GM12891 (cell line): ENCODE data around the gene PTCD1. TPM values are rescaled to one million over a fixed set of nuclear protein-coding genes. Genes with fewer than 3 reads are reported as not detected.

Experiments used
- DNase-seq: peaks from one replicate; pipeline ENCODE4 v3.0.0; 2011; ENCODE audit warnings: low spot score; ENCODE audit not compliant: insufficient read length
- FAIRE-seq: peaks from 2 replicates; lab custom pipeline; 2011; peaks lifted over from hg19 to GRCh38; lab: Jason Lieb, UNC
- PAX5 ChIP-seq: IDR thresholded peaks from 2 replicates; pipeline ENCODE4 v1.6.1; 2011; ENCODE audit warnings: low read length, moderate library complexity, mild to moderate bottlenecking; ENCODE audit not compliant: insufficient read depth, severe bottlenecking
- POLR2A ChIP-seq: IDR thresholded peaks from 2 replicates; pipeline ENCODE4 v1.6.1; 2011; ENCODE audit warnings: low read depth, low read length, control low read depth
- POLR2AphosphoS5 ChIP-seq: IDR thresholded peaks from 2 replicates; pipeline ENCODE4 v1.6.1; 2011; ENCODE audit warnings: low read depth, low read length, control low read depth
- POU2F2 ChIP-seq: IDR thresholded peaks from 2 replicates; pipeline ENCODE4 v1.6.1; 2011; ENCODE audit warnings: low read depth, mild to moderate bottlenecking, control low read depth, low read length, moderate library complexity
- SPI1 ChIP-seq: IDR thresholded peaks from 2 replicates; pipeline ENCODE4 v1.6.1; 2011; ENCODE audit warnings: low read depth, low read length, control low read depth
- TAF1 ChIP-seq: IDR thresholded peaks from 2 replicates; pipeline ENCODE4 v1.6.1; 2011; ENCODE audit warnings: low read depth, low read length, control low read depth
- polyA plus RNA-seq: library from polyadenylated mRNA; unstranded; fragments of >200 nt; gene quantifications from one replicate; pipeline ENCODE4 v1.2.1, GENCODE V29; 2012; ENCODE audit warnings: low read depth, missing spikeins, inconsistent platforms; ENCODE audit not compliant: missing spikeins

The PTCD1 gene, protein sequence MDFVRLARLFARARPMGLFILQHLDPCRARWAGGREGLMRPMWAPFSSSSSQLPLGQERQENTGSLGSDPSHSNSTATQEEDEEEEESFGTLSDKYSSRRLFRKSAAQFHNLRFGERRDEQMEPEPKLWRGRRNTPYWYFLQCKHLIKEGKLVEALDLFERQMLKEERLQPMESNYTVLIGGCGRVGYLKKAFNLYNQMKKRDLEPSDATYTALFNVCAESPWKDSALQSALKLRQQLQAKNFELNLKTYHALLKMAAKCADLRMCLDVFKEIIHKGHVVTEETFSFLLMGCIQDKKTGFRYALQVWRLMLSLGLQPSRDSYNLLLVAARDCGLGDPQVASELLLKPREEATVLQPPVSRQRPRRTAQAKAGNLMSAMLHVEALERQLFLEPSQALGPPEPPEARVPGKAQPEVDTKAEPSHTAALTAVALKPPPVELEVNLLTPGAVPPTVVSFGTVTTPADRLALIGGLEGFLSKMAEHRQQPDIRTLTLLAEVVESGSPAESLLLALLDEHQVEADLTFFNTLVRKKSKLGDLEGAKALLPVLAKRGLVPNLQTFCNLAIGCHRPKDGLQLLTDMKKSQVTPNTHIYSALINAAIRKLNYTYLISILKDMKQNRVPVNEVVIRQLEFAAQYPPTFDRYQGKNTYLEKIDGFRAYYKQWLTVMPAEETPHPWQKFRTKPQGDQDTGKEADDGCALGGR
- polyA plus RNA-seq = 4.4 TPM

DNA sequence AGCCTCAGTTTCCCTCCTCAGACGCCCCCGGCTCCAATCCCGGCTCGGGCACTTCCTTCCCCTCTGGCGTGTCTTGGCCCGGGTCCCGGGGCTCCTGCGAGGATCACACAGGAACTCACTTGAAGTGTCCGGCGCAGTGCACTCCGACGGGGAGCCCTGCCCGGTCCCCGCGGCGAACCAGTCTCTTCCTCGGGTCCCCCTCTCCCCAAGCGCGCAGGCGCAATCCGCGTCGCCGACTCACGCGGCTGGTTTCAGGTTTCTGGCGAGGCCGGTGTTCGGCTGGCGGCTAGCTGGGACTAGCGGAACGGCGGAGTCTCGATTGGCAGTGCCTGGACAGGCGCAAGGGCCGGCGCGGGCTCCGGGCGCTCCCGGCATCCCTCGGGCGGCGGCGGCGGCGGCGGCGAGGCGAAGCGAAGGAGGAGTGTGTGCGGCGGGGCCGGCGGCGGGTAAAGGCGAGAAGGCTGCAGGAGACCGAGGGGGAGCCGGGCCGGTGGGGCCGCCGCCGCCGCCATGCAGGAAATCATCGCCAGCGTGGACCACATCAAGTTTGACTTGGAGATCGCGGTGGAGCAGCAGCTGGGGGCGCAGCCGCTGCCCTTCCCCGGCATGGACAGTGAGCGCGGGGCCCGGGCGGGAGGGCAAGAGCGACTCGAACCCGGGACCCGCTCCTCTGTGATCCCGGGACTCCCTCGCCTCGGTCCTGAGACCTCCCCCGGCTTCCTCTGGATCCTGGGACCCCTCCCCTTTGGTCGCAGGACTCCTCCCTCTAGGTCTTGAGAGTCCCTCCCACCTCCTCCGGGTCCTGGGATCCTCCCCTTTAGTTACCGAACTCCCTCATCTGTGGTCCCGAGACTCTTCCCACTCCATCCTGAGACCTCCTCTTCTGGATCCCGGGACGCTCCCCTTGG is at the start of gene PTCD1, which contains the start of gene CPSF4:
Gene PTCD1 (minus strand): TSS at position 226 of the 908 bp plus-strand sequence. CDS start 3,556 bp downstream, outside the sequence.
Gene CPSF4 (plus strand): TSS at position 371 of the 908 bp plus-strand sequence. CDS start 140 bp downstream, at position 511.
- peak; percentile 98 for DNase-seq
- FAIRE-seq = peak; percentile 99
- TF ChIP-seq POLR2A = peak; percentile 75
- TF ChIP-seq POLR2AphosphoS5 = peak; percentile 65; the same call in 1 of the 2 replicates
- peak; percentile 31; the same call in 1 of the 2 replicates for TF ChIP-seq TAF1
- TF ChIP-seq POU2F2 = no peak
- no peak for TF ChIP-seq SPI1
- TF ChIP-seq PAX5 = peak; percentile 77

DNA sequence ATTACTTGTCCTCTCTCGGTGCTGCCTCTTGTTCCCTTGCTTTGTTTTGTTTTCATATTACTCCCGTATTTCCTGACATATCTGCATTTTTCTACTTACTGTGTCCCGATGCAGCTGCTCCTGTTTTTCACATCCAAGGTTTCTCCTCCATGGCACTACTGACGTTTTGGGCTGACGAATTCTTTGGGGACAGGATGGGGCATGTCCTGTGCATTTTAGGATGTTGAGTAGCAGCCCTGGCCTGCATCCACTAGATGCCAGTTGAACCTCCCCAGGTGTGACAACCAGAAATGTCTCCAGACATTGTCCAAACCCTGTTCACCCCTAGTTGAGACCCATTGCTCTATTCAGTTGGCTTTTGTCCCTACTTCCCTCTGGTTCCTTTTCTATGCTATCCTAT is 46.5 kb upstream of the PTCD1 start:
- FAIRE-seq (no peak), DNase-seq (no peak)
- no peak for TF ChIP-seq TAF1

DNA sequence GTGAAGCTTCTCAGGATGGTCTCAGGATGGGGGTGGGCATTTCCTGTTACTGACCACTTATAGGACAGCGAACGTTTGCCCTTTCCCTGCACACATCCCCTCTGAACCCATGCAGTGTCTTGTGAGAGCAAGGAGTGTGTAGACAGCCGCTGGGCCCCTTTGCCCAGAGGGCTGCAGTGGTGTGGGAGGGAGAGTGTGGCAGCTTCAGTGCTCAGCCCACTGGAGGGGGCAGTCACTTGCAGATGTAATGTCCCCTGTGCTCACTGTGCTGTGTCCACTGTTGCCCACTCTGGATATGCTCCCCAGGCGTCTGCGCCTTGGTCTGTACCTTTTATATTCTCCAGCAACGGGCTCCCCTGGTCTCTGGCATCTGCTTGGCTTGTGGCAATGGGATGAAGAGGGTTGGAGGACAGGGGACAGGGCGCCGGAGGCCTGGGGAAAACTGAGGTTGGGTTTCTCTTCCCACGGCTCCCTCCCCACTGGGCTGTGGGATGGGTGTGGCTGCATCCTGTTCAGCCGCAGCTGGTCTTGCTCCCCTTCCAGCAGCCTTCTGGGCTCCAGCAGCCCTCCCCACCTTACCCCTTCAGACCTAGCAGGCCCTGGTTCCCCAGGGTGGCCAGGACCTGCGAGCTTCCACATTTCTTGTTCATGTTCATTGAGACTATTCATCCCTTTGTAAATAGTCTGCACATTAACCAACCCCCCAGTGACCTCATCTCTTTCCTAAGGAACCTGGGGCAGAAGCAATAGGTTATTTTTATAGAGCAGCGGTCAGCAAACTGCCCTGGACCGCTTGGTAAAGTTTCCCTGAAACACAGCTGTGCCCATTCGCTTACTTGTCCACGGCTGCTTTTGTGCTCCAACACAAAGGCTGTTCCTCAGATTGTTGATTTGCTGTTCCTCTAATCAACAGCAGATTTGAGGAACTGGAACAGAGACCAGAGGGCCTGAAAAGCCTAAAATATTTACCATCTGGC is 40.2 kb upstream of the PTCD1 start:
- FAIRE-seq (no peak), DNase-seq (no peak)
- TF ChIP-seq SPI1 = peak; percentile 61
- no peak for TF ChIP-seq TAF1
- 0 out of 2 replicates have a peak, but pooled peaks have one; percentile 25 for TF ChIP-seq POLR2AphosphoS5
- TF ChIP-seq PAX5 = no peak

DNA sequence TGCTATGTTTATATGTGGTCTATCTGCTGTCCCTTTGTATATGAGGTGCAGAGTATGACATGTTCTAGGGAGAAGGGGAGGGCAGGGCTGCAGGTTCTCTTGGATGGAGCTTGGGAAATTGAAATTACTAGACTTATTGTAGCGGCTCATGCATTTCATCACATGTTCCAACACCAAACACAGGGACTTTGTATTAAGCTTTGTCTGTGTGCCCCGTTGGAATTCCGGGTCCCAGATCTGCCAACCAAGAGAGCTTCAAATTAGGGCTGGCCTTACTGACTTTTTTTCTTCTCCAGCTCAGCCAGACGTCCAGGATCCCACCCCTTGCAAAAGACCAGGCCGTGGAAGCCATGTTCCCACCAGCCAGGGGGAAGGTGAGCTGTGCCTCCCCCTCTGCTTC is 37.5 kb upstream of the PTCD1 start:
- no peak for TF ChIP-seq POLR2A
- FAIRE-seq = no peak
- DNase-seq = no peak

DNA sequence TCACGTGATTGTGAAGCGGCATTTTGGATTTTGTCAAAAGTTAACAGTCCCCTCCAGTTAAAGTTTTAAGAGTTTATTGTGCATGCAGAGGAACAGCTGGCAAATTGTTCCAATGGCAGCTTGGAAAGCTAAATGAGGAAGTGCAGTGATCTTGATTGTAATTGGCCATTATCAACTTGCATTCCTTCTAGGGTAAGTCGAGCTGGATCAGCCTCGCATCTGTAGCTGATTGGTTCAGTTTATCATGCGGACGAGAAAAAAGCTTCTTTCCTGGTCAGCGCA is 34.7 kb upstream of the PTCD1 start:
- TF ChIP-seq POLR2A = no peak
- TF ChIP-seq SPI1 = peak; percentile 98
- TF ChIP-seq TAF1 = no peak
- DNase-seq (peak; percentile 58), FAIRE-seq (peak; percentile 94)

DNA sequence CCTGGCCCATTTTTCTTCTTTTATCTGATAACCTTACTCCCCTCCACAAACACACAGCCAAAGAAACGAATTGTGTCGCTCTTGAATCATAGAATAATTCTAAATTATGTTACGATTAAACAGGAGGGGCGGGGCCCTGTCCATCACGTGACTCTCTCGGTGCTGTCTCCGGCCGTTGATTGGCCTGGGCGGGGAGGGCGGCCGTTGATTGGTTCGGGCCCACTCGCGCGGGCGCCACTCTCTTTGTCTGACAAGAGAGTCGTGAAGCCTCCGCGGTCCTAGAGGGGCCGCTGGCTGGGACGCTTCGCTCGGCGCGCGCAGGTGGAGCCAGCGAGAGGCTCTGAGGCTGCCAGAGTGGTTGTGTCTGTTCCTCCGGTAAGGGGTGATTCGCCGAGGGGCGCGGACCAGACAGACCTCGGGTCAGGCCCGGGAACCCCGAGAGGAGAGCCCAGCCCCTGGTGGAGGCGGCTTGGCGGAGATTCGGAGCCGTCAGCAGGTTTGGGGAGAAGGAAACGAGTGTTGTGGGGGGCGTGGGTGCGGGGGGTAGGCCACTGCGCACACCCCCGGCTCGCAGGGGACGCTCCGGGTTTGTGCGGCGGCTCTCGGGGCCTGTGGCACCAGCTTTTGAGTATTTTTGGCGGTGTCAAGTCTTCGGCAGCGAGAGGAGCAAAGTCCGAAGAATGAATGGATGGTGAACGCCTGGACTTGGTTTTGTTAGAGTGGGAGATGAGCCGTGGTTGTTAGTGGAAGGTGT is 34.1 kb upstream of the PTCD1 start, which contains the start of gene ZNF789:
Gene ZNF789 (plus strand): TSS at position 330 of the 754 bp plus-strand sequence. CDS start 3,567 bp downstream, outside the sequence.
- DNase-seq (peak; percentile 97), FAIRE-seq (peak; percentile 89)
- TF ChIP-seq PAX5 = no peak
- TF ChIP-seq POU2F2 = no peak
- no peak for TF ChIP-seq SPI1
- TF ChIP-seq TAF1 = peak; percentile 95
- peak; percentile 86 for TF ChIP-seq POLR2A
- peak; percentile 84 for TF ChIP-seq POLR2AphosphoS5

DNA sequence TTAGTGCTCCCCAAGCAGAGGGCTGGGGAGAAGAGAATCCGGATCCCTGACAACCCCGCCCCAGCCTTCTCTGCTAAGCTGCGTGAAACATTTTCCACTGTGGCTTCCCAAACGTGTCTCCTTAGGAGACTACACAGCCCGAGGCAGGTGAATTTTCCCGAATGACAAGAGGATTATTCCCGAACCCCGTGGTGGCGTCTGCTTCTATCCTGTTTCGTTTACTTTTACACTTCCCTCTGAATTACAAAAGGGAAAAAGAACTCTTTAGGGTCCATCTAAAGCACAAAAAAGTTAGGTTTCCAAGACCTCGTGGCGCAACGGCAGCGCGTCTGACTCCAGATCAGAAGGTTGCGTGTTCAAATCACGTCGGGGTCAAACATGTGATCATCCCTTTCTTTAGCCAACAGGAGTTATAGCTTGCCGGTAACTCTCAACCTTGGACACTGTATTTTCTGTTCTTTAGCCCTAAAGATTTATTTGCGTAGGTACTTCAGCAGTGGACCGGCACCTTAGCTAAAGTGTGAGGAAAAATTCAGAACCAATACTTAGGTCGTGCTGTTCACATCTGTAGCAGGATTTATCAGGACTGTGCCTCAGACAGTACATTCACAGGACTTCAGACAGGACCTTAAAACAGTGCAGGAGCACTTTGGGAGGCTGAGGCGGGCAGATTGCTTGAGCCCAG is 30.9 kb upstream of the PTCD1 start:
- TF ChIP-seq POLR2A = no peak
- TF ChIP-seq POLR2AphosphoS5 = no peak
- no peak for TF ChIP-seq POU2F2
- TF ChIP-seq TAF1 = no peak
- no peak for TF ChIP-seq PAX5
- TF ChIP-seq SPI1 = no peak
- no peak for FAIRE-seq
- DNase-seq = no peak
